Measurements from ENCODE around the gene OSBPL8.

DNA sequence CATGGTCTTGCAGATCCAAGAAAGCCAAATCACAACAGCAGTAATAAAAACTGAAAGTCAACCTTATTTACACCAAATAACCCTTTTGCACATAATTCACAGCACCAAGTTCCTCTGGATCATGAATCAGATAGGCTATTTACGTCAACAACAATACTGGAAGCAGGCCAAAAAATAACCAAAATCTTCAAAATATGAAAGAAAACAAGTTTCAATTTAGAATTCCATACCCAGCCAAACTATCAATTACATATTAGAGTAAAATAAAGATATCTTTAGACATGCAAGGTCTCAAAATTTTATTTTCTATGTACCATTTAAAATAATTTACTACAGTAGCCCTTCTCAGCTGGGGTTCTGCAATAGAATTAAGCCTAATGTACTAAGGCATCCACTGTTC, 134.6 kb downstream of the OSBPL8 start:
- TF ChIP-seq, protein P1, sequence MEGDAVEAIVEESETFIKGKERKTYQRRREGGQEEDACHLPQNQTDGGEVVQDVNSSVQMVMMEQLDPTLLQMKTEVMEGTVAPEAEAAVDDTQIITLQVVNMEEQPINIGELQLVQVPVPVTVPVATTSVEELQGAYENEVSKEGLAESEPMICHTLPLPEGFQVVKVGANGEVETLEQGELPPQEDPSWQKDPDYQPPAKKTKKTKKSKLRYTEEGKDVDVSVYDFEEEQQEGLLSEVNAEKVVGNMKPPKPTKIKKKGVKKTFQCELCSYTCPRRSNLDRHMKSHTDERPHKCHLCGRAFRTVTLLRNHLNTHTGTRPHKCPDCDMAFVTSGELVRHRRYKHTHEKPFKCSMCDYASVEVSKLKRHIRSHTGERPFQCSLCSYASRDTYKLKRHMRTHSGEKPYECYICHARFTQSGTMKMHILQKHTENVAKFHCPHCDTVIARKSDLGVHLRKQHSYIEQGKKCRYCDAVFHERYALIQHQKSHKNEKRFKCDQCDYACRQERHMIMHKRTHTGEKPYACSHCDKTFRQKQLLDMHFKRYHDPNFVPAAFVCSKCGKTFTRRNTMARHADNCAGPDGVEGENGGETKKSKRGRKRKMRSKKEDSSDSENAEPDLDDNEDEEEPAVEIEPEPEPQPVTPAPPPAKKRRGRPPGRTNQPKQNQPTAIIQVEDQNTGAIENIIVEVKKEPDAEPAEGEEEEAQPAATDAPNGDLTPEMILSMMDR (IDR thresholded peaks at IDR 0.05): no peak
- no peak for TF ChIP-seq ZFX (IDR thresholded peaks at IDR 0.05; ENCODE audit: borderline replicate concordance)

Data from 22Rv1 (cell line).